NOMO-1 treated with DMSO at 0.1 percent for 48 hours (cell line): ENCODE data around the gene FARP1.

ENCODE experiments used
- DNase-seq: peaks from one replicate; lab custom pipeline; 2025; ENCODE audit not compliant: unreplicated experiment; lab: John Stamatoyannopoulos, UW

Gene FARP1

DNA sequence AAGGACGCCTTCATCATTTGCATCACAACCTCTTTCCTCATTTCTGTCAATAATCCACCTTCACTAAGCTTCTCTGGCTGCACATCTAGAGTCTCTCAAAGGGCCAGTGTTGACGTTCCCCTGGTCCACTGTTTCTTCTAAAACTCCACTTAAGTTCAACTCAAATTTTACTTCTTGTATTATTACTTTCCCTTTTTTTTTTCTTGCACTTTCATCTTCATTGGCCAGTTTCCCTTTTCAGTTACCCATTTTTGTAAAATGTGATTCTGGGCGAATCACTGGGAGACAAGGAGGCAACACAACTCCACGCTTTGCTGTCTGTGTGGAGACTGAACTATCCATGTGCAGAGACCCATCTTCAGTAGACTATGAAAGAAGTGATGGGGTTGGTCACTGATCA lies 162.8 kb downstream of the FARP1 start:
- DNase-seq: no peak

DNA sequence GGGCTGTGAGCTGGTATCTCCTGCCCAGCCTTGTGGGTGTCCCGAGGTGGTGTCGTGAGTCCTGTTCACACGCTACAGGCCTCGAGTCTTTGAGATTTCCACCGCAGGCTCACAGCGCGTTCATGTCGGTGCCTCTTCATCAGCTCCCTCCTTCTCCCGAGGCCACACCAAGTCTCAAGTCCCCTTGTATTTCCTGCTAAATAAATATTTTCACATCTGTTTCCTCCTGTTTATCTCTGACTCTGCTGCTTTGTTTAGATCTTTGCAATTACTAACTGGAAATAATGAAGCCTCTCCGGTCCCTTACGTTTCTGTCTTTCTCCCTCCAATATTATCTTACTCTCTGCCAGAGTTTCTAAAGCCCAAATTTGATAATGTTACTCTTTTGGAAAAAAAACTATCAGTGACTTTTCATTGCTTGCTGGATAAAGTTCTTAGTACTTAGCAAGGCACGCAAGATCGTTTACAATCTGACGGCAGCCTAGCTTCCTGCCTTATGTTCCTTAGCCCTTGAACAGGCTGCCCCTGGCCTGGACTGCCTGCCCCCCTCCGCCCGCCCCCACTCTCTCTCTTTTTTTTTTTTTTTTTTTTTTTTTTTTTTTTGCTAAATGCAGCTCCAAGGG lies 164.7 kb downstream of the FARP1 start:
- no peak for DNase-seq

DNA sequence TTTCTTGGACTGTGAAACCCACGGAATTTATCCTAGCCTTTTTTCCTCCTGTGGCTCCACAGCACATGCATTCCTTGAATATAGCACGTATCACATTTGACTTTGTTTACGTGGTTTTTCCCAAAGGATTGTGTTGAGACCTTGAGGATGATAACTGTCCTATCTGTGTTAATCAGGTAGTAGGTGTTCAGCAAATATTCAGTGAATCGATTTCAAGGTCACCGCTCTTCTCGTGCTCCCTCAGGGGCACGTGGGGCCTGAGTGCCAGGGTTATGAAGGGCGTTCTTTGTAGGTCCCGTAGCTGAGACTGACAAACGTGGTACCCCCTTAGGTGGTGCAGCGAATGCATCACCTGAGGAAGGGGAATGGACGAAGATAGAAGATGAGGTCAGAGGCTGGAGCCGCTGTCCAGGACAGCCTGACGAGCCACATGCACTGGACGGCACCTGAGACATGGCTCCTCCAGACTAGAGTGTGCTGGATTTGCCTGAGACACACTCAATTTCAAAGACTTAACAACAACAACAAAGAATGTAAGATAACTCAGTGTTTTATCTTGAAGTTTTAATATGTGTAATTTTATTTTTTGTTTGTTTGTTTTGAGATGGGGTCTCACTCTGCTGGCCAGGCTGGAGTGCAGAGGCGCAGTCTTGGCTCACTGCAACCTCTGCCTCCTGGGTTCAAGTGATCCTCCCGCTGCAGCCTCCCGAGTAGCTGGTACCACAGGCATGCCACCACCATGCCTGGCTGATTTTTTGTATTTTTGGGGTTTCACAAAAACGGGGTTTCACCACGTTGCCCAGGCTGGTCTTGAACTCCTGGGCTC lies 165.4 kb downstream of the FARP1 start:
- DNase-seq: no peak

DNA sequence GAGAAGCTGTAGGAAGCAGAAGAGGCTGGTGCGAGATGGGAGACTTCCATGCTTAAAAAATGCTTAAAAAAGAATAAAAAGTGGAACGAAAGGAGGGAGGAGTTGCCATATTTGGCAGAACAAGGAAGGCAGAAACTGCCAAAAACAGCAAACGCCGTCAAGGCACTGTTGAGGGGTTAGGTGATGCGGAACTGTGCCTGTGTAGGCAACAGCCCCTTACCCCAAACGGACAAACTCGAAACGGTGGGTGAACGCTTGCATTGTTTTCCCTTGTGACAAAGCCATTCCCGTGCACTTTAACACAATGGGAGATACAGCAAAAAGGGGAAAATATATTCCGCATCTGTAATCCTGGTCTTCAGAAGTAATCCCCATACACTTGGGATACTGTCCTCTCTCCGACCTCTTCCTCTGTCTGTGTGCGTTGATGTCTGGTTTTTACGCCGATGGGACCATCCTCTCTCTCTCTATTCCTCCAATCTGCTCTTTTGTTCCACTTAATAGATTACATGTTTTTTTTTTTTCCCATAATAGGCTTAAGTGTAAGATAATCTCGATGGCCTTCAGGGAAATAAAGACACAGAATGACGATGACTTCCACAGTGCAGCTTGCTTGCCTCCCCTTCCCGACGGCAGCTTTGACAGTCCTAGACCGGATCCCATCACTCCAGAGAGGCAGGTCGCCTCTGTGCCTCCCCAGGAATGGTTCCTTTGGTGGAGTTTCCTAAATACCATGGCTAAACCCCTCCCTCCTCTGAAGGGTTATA lies 166.9 kb downstream of the FARP1 start:
- DNase-seq: no peak

DNA sequence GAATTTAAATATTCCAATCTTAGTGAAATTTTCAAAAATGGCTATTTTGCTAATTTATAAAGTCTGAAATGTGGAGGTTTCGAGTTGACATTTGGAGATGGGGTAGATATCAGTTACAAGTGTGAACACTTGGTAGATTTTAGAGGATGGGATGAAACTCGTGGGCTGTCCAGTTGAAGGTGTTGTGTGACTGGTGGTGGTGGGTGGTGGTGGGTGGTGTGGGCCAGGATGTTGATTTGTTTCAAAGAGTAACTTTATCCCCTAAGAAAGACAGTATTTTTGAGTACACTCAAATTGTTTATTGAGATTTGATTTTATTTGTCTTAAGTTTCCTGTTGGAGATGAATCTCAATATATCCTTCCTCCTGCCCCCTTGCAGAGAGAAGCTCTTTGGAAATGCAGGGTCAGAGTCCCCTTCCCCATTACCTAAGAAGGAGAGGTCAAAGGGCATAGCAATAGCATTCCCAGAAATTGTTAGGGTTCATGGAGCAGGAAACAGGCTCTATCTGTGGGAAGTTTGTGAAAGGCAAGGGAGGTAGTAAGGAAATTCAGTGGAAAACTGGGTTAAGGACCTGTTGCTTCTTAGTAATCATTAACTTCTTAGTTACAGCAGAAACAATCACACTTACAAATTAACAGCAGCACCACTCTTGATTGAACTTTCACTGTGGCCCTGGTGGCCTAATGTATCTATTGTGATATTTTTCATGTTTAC lies 167.7 kb downstream of the FARP1 start:
- DNase-seq: no peak

DNA sequence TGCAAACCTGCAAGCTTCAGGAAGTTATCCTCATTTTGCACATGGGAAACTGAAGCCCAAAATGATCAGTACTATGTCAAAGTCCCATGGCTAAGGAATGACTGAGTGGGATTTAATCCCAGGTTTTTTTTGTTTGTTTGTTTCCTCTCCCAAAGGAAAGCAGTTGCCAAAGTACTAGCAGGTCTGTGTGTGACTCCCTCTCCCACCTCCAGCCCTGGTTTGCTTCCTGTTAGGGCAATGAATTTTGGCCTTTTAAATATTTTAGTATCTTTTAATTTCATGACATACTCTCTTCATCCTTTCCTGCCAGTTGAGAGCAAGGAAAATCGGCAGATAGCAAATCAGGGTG lies 168.3 kb downstream of the FARP1 start:
- DNase-seq: no peak

DNA sequence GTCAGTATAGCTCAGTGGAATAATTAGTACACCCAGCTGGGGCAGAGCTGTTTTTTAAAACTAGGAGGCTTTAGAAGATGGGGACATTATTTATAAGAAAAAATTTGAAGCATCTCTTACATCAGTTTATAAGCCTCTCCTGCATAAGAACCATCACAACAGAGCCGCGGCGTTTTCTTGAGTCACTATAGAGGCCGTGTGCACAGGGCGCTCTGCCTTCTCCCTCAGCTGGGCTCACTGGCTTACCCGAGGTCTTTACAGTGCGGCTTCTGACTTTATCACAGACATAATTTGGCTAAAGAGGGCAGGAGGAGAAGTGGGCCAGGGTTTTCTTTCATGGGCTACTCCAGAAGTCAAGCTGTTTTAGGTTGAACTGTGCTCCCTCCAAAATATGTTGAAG lies 169.7 kb downstream of the FARP1 start:
- DNase-seq: no peak

DNA sequence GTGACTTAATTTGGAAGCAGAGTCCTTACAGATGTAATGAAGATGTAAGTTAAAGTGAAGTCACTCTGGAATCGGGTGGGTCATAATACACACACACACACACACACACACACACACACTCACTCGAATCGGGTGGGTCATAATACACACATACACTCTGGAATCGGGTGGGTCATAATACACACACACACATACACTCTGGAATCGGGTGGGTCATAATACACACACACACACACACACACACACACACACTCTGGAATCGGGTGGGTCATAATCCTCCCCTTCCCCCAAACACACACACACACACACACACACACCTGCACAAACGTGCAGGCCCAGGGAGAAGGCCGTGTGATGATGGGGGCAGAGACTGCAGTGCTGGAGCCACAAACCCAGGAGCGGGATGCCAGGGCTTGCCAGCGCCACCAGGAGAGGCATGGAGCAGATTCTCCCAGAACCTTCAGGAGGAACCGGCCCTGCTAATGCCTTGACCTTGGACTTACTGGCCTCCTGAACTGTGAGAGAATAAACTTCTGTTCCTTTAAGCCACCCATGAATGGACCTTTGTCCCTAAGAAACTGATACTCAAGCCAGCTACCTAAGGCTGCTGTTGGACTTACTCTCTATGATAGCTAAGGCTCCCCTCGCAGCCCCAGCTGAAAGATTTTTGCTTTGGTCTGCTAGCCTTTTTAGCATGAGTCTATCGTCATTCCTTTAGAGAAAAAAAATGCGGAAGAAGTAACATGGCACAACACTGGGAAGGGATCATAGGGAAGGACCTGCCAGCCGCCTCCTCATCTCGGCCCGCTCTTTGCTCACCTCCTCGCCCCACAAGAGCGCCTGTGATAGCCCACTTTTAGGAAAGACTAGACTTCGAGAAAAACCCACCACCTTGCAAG lies 170.4 kb downstream of the FARP1 start:
- DNase-seq: no peak

DNA sequence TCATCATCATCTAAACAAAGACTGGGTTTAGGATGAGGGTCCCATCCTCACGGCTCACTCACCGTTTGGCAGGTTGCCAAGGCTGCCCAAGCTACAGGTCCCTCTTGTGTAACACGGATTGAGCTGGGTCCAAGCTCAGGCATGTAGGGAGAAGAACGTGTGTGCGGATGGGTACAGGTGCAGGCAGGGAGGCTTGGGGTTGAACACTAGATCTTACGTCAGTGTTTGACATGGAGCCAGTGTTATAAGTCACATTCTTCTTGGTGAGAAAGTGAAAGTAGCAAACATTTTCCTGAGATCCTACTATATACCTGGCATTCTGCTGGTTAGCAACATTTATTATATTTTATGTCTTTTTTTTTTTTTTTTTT lies 171.0 kb downstream of the FARP1 start:
- DNase-seq: no peak

DNA sequence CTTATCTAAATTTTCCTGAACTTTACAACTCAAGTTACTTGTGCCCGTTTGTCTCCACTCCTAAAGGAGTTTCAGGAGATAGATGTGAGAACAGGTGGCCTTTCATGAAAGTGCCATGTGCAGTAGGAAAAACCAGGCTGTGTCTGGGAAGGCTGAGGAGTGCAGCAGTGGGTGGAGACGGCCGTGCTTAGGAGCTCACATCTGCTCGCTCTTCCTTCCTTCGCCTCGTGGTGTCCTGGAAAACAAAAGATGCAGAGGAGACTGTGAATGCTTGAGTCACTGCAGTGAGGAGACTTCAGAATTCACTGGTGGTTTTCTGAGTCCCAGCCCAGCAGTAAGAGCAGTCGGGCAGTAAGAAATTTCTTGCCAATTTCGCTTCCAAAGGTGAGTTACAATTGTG lies 172.6 kb downstream of the FARP1 start:
- DNase-seq: no peak

DNA sequence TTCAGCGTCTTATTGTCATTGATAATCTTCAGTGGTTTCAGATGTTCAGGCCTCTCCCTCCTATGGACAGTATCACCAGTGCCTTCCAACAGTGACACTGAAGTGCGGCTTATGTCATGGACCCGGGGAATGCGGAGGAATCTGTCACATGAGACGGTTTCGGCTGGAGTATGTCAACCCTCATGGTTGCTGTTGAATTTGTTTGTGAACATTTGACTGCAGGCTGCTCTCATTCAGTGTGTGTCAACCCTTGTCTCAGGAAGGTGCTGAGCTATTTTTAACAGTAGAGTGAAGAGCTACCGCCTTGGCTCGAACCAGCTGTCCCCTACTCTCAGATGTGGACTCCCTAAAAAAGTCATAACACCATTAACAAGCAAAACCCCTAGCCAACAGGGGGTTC lies 173.0 kb downstream of the FARP1 start:
- DNase-seq: no peak

DNA sequence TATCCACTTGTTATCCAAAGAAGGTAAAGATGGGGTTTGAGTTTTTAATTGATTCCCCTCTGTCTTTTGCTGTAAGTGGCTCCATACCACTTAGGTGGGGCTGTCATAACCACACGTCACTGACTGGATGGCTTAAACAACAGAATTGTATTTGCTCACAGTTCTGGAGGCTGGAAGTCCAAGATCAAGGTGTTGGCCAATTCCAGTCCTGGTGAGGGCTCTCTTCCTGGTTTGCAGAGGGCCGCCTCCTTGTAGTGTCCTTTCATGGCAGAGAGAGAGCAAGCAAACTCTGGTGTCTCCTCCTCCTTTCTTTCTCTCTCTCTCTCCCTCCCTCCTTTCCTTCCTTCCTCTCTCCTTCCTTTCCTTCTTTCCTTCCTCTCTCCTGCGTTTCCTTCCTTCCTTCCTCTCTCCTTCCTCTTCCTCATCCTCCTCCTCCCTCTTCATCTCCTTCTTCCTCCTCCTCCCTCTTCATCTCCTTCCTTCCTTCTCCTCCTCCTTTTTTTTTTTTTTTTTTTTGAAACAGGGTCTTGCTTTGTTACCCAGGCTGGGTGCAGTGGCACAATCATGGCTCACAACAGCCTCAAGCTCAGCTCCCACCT lies 174.8 kb downstream of the FARP1 start:
- no peak for DNase-seq

DNA sequence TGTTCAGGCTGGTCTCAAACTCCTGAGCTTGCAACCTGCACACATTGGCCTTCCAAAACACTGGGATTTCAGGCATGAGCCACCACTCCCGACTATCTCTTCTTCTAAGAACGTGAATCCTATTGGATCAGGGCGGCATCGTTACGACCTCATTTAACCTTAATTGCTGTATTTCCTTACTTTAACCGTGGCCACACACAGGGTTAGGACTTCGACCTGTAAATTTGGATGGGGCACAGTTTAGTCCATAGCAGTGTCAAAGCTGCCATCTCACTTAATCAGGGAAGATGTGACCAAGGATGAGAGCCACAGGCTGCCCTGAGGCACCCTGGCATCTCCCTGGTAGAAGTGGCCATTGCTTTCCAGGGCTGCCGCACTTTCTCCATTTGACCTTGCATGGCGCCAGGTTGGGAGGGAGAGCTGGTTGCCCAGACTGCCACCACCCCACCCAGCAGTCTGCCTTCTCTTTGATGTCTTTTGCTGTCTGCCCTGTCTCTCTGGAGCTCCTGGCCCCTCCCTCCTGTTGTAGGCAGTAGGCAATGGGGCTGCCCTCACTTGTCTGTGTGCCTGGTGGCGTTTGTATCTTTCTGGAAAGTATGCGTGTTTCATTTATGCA lies 175.5 kb downstream of the FARP1 start:
- DNase-seq: no peak

DNA sequence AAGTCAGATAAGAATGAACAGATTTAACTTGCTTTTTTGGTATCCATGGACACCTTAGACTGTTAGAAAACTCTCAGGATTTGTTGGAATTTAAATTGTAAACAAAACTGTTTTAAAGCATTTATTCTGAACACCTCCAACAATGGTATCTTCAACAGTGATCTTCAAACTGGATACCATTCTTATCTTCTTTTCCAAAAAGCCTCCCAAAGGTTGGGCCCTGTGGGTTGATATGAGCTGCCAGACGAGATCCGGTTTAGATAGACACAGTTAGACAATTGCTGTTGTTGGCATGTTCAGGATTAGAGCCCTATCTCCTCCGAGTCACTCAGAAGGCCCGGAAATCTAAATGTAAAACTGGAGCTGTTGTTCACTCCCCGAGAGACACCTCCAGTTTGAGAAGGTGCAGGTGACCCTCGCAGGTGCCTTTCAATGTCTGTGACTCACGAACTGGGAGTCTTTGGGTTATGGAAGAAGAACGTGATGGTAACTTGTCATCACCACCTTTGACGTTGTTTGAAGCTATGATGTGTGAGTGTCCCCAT lies 177.7 kb downstream of the FARP1 start:
- no peak for DNase-seq

DNA sequence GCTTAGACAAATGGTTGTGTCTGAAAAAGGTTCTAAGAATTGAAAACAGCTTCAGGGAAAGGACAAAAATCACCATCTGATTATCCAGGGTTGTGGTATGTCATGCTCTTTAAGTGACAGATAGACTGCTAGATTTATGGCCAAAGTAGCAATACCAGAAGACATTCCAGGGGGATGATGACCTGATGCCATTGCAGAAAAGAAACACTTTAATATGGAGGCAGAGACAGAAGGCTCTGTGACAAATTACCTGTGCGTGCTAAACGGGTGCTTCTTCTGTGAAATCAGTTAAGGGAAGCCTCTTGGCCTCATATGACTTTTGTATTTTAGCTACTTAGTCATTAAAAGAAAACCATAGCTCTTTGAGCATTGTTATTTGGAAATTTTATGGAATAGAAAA lies 178.5 kb downstream of the FARP1 start:
- DNase-seq: no peak

DNA sequence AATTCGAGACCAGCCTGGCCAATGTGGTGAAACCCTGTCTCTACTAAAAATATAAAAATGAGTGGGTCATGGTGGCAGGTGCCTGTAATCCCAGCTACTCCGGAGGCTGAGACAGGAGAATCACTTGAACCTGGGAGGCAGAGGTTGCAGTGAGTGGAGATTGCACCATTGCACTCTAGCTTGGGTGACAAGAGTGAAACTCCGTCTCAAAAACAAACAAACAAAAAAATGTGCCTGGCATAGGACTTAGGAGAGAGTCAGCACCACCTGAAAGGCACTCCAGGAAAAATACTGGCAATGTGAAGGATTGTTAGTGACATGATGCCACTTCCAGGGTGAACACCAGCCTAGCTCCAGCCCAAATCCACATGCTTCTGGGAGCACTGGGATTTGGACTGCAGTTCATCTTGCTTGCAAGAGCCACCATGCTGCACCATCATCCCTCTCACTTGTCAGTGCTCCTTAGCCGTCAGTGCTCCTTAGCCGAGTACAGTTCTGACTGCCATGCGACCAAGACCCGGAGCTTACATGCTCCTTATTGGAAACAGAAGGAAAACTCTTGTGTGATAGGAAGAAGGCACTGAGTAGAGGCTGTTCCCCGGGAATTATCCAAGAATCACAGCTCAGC lies 179.3 kb downstream of the FARP1 start:
- DNase-seq: no peak

DNA sequence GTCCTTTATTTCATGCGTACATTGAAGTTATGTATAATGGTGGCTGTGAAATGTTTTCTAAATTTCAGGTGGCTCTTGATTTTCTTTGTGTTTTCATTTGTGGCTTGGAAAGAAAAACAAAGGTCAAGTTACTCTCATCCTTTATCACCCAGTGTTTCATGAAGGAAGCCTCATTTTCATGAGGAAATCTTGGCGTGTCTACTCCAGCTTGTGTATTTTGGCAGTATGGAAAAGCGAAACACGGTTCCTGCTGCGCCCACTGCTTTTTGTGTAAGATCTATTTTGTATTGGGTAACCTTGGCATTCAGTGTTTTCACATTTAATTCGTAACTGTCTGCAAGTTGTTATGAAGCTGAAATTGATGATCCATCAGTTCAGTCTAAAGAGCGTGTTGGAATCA lies 181.2 kb downstream of the FARP1 start:
- DNase-seq: no peak

DNA sequence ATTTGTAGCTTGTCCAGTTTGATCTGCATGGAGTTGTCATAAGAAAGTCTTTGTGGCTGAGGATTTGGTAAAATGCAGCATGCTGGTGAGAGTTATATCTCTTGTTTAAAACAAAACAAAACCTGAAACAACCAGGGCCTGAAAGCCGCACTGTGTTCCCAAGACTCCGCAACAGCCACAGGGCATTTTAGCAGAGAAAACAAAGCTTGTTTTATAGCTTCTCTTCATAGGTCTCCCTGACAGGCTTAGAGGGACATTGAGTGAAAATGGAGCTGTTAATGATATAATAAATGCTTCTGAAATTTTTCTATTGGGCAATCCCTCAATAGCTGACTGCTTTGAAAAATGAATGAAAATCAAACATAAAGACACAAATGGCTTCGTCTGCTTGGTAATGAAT lies 182.8 kb downstream of the FARP1 start:
- no peak for DNase-seq

DNA sequence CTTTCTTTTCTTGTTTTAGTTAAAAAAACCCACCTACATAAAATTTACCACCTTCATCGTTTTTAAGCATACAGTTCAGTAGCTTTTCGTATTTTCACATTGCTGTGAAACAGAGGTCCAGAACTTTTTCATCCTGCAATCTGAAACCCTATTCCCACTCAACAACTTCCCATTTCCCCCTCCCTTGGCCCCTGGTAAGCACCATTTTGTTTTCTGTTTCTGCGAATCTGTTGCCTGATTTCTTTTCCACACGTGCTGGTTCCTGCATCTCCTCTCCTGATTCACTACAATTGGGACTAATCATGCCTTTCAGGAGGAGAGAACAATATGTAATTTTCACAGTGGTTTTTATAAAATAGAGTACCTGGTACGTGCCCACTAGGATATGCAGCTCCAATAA lies 183.4 kb downstream of the FARP1 start:
- no peak for DNase-seq
